Mammary epithelial cell (primary cell): ENCODE measurements around the gene CCDC186.

Experiments
- EZH2 ChIP-seq: IDR thresholded peaks from 2 replicates; pipeline ENCODE4 v1.6.1; 2012; ENCODE audit warnings: low read length, inconsistent platforms, borderline replicate concordance
- TF ChIP-seq, protein P1 (sequence below), 2 donors: IDR thresholded peaks in 1 of 2; conservative IDR thresholded peaks in 1 of 2; 2 replicates each; pipeline ENCODE4 v1.5.1; 2011 to 2012; ENCODE audit warnings: inconsistent platforms in 2 of 2, low read length in 2 of 2, mild to moderate bottlenecking in 2 of 2, control low read depth in 1 of 2, low read depth in 1 of 2; ENCODE audit not compliant: insufficient read depth in 1 of 2; ENCODE audit errors: extremely low read depth in 1 of 2

GRCh38 chr10:114079421-114079820, 94.6 kb downstream of the CCDC186 start:
- TF ChIP-seq, protein P1, sequence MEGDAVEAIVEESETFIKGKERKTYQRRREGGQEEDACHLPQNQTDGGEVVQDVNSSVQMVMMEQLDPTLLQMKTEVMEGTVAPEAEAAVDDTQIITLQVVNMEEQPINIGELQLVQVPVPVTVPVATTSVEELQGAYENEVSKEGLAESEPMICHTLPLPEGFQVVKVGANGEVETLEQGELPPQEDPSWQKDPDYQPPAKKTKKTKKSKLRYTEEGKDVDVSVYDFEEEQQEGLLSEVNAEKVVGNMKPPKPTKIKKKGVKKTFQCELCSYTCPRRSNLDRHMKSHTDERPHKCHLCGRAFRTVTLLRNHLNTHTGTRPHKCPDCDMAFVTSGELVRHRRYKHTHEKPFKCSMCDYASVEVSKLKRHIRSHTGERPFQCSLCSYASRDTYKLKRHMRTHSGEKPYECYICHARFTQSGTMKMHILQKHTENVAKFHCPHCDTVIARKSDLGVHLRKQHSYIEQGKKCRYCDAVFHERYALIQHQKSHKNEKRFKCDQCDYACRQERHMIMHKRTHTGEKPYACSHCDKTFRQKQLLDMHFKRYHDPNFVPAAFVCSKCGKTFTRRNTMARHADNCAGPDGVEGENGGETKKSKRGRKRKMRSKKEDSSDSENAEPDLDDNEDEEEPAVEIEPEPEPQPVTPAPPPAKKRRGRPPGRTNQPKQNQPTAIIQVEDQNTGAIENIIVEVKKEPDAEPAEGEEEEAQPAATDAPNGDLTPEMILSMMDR (conservative IDR thresholded peaks at IDR 0.05 in 1 of 2, IDR thresholded peaks at IDR 0.05 in 1 of 2; ENCODE audit: extremely low read depth in 1 of 2, insufficient read depth in 1 of 2, low read depth in 1 of 2, low read length in 2 of 2) = no peak
- no peak for TF ChIP-seq EZH2
